DMS79 (cell line): ENCODE results near the gene ABHD5.
A peak's percentile ranks its signal among the peaks of the same experiment; 100 is the strongest.

Source experiments
- DNase-seq: peaks from one replicate; lab custom pipeline; 2025; lab: John Stamatoyannopoulos, UW

Gene ABHD5

DNA sequence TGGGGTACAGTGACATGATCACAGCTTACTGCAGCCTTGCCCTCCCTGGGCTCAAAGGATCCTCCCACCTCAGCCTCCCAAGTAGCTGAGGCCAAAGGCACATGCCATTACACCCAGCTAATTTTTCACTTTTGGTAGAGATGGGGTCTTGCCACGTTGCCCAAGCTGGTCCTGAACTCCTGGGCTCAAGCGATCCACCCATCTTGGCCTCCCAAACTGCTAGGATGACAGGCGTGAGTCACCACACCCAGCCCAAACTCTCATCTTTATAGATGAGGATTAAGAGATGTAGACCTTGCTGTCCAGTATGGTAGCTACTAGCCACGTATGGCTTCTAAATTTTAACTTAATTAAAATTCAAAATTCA is 4.4 kb upstream of the ABHD5 start:
- DNase-seq = no peak

DNA sequence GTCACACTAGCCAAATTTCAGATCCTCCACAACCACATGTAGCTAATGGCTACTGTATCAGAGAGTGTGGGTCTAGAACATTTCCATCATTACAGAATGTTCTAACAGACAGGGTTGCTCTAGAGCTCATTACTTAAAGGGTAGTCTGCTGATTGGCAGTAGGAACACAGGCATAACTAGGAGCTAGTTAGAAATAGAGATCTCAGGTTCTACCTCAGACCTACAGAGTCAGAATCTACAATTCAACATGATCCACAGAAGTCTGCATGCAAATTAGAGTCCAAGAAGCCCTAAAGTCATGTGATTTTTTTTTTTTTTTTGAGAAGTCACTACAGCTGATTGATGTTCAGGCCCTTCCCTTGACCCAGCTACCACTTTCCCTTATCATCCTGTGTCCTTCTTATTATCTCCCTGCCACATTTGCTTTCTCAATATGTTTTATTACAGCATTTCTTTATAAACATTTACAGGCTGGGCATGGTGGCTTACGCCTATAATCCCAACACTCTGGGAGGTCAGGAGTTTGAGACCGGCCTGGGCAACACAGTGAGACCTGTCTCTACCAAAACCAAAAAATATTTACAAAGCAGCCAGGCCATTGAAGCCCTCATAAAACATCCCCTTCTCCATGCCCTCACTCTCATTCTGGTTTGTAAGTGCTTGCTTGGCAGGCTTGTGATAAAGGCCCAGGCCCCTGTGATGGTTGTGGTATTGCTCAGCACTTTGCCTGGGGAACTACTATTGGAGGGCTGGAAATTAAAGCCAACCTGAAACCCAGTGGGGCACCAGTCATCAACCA is 3.8 kb upstream of the ABHD5 start:
- no peak for DNase-seq

DNA sequence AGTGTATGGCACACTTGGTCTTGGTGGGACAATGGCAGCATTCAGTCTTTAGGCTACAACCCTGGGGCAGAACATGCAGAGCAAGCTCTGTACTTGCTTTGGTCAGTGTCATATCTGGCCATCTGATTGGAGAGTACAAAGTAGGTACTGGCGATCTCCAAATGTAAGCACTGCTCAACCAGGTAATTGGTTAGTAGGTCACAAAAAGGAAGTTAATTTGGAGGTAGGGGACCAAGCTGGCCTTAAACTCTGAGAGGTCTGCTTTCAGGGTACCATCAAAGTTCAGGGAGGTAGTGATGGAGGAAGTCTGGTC is 3.3 kb upstream of the ABHD5 start:
- no peak for DNase-seq

DNA sequence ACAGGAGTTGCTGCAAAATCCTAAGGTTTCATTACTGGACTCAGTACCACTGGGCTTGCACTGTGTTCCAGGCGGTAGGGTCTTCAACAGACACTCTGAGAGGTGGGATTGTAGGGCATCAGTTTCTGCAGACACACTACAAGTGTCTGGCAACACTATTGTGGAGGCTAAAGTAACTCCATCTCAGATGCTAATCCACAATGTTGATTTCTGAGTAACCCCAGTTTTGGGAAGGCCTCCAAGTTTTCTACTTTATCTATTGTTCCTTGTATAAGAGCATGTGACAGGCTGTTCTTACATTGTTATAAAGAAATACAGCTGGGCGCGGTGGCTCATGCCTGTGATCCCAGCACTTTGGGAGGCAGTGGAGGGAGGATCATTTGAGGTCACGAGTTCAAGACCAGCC is 2.5 kb upstream of the ABHD5 start:
- DNase-seq = no peak

DNA sequence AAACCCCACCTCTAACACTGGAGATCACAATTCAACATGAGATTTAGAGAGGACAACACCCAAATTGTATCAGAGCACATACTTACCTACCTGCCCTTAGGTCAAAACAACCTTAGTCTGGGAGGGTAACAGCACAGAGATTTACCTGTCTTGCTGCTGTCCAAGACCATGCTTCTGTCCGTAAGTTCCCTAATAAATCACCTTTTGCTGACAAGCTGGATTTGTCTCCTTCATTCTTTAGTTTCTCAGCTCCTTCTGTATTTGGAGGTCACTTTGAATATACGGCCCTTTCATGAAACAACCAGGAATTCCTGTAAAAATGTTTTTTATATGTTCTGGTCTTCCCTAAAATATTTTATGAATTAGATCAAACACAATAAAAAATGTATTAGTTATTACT is 1.6 kb upstream of the ABHD5 start:
- no peak for DNase-seq

DNA sequence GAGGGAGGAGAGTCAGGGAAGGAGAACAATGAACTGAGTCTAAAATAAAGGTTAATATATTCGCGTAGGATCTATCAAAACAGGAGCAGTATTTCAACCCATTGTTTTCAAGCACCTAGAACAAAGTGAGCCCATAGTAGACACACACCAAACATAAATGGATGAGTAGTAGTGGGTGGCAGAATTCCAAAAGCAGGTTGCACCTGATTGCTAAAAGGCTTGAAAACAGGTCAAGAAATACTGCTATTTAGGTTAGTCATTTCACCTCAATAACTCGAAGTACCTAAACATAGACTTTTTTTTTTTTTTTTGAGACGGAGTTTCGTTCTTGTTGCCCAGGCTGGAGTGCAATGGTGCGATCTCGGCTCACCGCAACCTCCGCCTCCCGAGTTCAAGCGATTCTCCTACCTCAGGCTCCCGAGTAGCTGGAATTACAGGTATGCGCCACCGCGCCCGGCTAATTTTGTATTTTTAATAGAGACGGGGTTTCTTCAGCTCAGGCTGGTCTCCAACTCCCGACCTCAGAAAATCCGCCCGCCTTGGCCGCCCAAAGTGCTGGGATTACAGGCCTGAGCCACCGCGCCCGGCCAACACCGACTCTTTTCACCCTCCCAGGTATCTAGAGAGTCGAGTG is 855 bp upstream of the ABHD5 start:
- DNase-seq = no peak

DNA sequence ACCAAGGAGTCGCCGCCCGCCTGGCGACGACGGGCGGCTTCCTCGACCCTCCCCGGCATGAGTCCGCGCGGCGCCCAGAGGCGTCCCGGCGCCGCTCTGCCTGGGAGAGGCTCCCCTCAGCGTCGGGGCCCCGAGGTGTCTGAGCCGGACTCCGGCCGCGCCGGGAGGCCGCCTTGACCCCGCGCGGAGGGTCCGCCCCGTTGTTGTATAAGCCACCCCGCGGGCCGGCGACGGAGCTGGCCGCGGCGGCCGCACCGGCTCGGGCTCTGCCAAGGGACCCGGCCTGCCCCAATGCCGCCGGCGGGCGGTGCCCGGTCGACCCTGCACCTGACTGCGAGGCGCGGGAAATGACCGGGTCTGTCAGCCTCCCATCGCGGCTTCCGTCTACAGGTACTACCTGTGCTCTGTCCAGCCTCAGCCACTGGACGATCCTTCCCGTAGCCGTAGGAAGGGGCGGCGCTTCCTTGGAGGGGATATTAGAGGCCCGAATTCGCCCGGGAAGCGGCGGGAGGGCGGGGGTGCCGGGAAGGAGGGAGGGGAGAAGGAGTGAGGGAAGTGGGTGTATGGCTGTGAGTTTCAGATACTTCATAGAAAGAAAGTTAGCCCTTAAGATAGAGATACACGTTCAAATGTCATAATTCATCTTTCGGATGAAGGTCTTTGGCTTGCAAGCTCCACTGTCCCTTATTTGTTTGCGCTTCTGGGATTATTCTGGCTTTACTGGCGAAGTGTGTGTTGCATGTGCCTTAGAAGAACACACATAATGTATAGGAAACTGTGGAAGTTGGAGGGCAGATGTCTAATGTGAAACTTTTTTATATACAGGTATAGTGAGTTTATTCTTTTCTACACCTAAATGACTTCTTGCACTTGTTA is 620 bp downstream of the ABHD5 start:
- peak; percentile 35 for DNase-seq

DNA sequence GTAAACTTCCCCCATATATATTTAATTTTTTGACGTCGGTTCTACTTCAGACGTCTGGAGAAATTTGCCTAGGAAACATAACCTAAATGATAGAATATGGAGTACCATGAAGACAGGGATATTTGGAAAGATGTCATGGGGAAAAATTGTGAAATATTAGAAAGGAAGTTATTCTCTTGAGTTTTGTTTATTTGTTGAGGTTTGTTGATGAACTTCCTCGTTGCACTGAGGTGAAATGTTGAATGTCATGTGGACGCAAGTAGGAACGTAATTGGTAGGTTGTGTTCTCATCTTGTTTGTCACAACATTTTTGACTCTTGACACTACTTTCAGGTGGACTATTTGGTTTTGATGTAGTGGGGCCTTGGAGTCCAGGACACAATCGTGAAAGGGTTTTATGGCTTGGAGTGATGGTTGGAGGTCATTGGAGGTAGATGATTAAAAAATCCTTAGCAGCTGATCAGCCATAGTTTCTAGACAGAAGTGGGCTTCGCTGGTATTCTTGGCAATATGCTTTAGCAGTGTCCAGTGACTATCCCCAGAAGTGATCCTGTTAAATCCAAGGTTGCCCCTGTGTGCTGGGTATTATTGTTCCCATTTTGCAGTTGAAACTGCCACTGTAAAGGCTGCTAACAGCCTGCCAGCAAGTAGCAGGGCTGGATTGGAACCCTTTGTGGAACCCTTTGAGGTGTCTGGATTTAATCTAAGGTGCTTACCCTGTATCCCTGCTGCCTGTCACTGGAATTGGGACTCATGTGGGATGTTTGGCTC is 1.5 kb downstream of the ABHD5 start:
- DNase-seq = no peak

DNA sequence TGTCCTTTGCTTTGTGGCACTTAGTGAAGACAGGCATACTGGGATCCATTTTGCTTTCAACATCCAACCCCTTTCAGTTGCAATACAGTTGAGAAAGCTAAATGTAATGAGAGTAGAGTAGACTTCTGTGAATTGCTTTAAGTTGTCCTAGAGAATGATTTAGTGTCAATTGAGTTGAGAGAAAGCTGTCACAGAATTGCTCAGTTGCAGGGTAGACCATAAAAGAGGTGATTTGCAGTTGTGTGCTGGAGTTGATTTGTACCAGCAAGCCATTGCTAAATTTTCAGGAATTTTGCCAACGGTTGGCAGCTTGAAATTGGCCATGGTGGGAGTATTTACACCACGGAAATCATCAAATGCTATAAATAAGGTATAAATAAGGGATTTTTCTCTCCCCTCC is 2.2 kb downstream of the ABHD5 start:
- DNase-seq = no peak

DNA sequence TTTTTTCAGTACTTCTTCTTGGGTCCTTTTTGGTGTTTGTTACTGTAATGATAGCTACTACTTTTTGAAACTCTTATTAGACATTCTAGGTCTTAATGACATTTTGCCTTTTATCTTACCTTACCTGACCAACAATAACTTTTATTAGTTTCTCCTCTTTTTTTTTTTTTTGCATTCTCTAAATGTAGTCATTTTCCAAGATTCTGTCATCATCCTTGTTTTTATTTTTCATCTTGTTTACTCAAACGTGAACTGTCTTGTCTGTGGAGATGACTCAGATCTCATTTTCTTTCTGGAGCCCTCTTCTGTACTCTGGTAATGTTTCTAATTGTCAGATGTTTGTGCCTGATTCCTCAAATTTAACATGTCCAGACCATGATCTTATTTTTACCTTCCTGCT is 2.9 kb downstream of the ABHD5 start:
- DNase-seq = no peak

DNA sequence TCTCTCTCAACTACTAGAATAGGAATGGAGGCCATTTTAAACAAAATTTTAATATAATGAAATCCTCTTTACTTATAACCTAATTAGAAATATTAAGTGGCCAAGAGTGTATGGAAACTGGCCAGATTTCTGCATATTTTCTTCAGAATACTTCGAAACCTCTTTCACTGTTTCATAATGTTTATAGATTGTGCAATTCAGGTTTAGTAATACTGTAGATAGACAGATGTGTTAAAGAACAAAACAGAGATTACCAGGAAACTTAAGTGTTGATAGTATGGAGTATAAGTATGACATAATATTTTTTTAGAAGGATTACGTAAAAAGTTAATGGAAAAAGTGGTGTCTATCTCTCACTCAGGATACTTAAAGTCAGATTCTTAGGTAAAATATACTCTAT is 4.7 kb downstream of the ABHD5 start:
- DNase-seq = no peak

DNA sequence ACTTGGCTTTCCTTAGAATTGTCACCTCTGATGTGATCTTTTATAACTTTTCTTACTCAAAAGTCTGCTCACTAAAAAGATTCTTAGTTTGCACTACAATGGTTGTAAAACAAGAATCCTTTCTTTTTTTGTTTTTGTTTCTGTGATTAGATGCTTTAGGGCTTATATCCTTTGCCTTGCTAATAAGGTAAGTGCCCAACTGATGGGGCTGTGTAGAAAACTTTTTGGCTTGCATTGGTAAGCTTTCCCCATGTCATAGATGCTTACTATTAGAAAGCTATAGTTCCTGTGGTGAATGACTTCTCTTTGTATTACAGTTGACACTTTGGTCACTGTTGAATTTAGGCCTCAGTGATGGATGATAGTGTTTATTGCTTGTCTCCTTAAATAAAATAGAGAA is 5.1 kb downstream of the ABHD5 start:
- DNase-seq = no peak

DNA sequence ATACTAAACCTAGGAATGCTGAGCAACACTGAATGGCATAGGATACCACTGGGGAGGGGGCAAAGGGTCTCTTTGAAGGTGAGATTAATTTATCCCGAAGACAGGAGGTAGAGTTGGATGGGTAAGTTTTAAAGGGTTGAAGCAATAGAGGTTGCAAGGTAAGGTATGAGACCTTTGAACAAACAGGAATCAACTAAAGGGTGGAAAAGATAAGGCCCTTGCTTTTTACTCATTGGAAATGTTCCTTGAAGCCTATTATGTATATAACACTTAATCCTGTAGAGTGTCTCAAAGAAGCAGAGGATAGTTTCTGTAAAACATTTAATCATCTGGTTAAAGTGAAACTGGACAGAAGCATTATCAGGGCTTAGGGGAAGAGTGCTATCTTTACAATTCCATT is 5.7 kb downstream of the ABHD5 start:
- no peak for DNase-seq

DNA sequence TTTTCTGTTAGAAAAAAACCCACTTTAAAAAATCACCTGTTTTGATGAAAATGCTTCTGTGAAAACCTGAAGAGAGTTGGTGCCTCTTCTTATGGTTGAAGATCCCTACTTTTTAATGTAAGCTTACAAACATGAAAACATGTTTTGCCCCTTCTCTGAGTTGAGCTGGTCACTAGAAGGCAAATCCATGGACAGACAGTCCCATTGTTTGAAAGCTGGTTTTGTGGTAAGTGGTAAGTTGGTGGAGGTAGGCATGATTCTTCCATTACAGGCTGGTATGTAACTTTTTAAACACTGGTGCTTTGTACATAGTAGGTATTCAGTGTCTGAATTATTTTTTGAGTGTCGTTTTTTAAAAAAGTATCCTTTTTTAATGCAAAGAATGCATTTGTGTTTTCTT is 6.1 kb downstream of the ABHD5 start:
- DNase-seq = no peak

DNA sequence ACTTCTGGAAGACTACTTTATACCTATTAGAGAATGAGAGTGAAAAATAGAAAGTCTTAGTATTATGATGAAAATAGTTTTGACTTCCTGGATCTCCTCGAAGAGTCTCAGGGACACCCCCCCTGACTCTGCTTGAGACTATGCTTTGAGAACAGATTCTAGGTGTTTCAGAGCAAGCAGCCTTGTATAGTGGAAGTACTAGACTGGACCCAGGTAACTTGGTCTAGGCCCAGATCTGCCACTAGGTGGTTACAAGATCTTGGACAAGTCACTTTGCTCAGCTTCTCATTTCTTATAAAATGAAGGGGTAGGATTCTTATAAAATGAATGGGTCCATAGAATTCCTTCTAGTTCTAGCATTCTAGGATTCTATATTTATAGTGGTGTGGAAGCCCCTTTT is 9.1 kb downstream of the ABHD5 start:
- DNase-seq = no peak

DNA sequence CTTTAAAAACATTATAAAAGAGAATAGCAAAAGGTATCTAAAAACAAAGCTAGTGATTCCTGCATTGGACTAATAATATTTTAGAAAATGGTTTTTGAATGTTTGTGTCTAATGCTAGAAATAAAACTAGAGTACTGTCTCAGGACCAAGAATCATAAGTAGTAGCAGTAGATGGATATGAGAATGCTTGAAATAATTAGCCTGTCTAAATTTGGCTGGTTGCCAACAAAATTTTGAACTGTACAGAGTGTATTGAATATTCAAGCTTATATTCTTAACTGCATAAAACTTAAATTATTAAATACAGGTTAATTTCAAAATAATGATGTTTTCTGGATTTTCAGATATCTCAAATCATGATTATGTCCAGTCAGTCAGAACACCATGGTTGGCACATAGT is 14.0 kb downstream of the ABHD5 start:
- DNase-seq = no peak

DNA sequence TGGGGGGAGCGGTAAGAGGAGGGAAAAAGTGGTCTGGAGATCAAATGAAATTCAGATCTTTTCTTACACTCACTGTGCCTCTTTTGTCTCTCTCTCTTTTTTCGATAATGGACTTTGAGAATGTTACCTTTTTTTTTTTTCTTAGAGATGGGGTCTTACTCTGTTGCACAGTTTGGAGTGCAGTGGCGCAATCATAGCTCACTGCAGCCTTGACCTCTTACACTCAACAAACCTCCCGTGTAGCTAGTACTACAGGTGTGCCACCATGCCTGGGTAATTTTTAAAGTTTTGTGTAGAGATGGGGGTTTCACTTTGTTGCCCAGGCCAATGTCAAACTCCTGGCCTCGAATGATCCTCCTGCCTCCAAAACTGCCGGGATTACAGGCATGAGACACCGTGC is 15.6 kb downstream of the ABHD5 start:
- no peak for DNase-seq

DNA sequence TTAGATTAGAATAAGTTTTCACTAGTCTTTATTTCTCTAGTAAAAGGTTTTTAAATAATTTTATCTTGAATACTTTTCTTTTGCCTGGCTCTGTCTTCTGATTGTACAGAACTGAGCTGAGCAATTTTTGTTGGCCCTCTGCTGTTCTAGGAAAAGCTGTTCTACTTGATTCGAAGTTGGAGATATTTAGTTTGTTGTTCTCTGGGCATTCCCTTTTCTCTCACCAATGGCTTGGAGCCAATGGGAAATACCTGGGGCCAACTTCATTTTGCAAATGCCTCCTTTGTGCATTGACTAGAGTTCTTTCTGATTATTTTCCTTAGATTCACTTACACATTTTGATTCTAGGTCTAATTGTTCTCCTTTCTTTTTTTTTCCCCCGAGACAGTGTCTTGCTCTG is 16.5 kb downstream of the ABHD5 start:
- DNase-seq = no peak

DNA sequence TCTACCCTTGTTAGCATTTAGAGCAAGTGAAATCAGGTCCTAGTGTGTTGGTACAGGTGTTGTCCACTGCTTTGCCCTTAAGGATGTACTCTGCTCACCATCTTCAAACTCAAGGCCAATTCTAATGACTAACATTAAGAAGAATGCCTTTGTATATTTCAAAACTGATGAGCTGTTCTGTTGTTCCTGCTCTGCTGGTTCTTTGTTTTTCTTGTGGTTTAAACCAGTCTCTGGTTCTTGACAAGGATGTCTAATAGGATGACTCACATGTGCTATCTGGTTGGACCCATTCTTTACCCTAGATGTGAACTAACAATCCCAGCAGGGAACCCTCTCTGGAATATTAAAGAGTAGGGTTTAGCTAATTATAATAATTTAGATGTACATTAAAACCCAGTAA is 17.3 kb downstream of the ABHD5 start:
- no peak for DNase-seq

DNA sequence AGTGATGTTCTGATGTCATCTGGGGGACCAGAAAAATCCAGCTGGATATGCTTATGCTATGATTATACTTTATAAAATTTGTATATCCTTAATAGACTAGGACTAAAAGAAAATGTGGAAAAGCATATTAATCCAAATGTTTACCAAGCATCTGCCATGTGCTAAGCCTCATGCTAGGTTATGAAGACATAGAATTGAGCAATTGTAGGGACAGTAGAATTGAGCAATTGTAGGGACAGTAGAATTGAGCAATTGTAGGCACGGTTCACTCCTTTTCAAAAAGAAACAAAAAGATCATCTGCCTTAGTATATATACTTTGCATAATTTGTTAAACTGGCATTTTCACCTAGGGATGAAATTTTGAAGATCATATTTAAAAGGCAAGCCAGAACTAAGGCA is 18.3 kb downstream of the ABHD5 start:
- DNase-seq = no peak

DNA sequence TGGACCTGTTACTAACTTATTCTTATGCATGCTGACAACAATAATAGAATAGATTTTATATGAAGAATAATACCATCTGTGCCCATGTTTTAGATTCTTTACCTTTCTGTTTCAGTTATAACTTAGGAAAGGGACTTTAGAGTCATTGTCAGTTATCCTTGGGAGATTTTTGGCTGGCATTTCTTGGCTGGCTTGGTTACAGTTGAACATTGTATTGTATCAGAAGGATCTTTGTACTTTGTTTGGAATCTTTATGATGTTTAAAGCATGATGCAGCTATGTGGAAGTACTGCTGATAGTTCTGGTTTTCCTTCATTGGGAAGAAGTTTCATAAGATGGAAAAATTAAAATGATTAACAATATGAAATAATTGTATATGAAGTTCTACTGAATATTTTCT is 19.9 kb downstream of the ABHD5 start:
- DNase-seq = no peak

DNA sequence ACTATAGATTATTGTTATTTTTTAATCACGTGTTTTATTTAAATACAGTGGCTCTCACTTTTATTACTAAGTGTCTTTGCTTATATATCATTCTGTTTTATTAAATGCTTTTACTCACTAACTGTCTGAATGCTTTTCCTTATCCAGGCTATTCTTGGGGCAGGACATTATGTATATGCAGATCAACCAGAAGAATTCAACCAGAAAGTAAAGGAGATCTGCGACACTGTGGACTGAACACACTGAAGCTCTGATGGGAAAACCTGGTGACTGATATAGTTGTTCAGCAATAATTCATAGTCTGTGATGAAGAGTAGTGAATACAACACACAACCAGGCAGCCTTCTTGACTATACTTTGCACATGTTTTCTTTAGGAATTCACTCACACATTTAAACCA is 27.6 kb downstream of the ABHD5 start:
- DNase-seq = no peak
